IPS-15b (cell line): ENCODE results near the gene PRELID3B.

Experiments used
- H3K27me3 ChIP-seq: one replicate; pipeline ENCODE4 v1.6.1; 2013; ENCODE audit warnings: low read length; ENCODE audit not compliant: control insufficient read depth, insufficient read depth
- H3K36me3 ChIP-seq: one replicate; pipeline ENCODE4 v1.6.1; 2013; ENCODE audit warnings: low read length; ENCODE audit not compliant: control insufficient read depth, insufficient read depth
- H3K4me1 ChIP-seq: one replicate; pipeline ENCODE4 v1.6.1; 2013; ENCODE audit warnings: mild to moderate bottlenecking, low read length; ENCODE audit not compliant: control insufficient read depth, insufficient read depth
- H3K4me3 ChIP-seq: one replicate; pipeline ENCODE4 v1.5.1; 2013; ENCODE audit warnings: low read depth, low read length
- H3K9ac ChIP-seq: one replicate; pipeline ENCODE4 v1.6.1; 2013; ENCODE audit warnings: low read depth, mild to moderate bottlenecking, low read length
- H3K9me3 ChIP-seq: one replicate; pipeline ENCODE4 v1.6.1; 2013; ENCODE audit warnings: mild to moderate bottlenecking, low read length; ENCODE audit not compliant: control insufficient read depth, insufficient read depth

Gene PRELID3B

GRCh38 chr20:58996226-58996611 lies 46.4 kb downstream of the PRELID3B start:
- Histone ChIP-seq H3K4me1 (no peaks in the 10 kb centered on the region), H3K9me3 (no peaks in the 10 kb centered on the region), H3K4me3 (no peak overlapping the region), H3K9ac (no peak overlapping the region), H3K36me3 (peaks cover 42% of the 10 kb centered on the region), H3K27me3 (no peaks in the 10 kb centered on the region)

- Histone ChIP-seq H3K9ac (no peak overlapping the region), H3K4me1 (no peaks in the 10 kb centered on the region), H3K4me3 (no peak overlapping the region), H3K9me3 (no peaks in the 10 kb centered on the region), H3K36me3 (peaks cover 46% of the 10 kb centered on the region), H3K27me3 (no peaks in the 10 kb centered on the region)
Measured at GRCh38 chr20:58995461-58996225, 46.9 kb downstream of the PRELID3B start.

GRCh38 chr20:58994390-58995159 lies 48.0 kb downstream of the PRELID3B start:
- no peaks in the 10 kb centered on the region for H3K4me1 ChIP-seq
- H3K4me3 ChIP-seq: no peak overlapping the region
- H3K36me3 ChIP-seq: peaks cover 50% of the 10 kb centered on the region
- H3K9me3 ChIP-seq: no peaks in the 10 kb centered on the region
- no peak overlapping the region for H3K9ac ChIP-seq
- H3K27me3 ChIP-seq: no peaks in the 10 kb centered on the region

- H3K9ac ChIP-seq: no peak overlapping the region
- peaks cover 55% of the 10 kb centered on the region for H3K36me3 ChIP-seq
- no peak overlapping the region for H3K4me3 ChIP-seq
- no peaks in the 10 kb centered on the region for H3K4me1 ChIP-seq
- H3K27me3 ChIP-seq: no peaks in the 10 kb centered on the region
- no peaks in the 10 kb centered on the region for H3K9me3 ChIP-seq
Measured at GRCh38 chr20:58993332-58994248, 49.0 kb downstream of the PRELID3B start.

DNA sequence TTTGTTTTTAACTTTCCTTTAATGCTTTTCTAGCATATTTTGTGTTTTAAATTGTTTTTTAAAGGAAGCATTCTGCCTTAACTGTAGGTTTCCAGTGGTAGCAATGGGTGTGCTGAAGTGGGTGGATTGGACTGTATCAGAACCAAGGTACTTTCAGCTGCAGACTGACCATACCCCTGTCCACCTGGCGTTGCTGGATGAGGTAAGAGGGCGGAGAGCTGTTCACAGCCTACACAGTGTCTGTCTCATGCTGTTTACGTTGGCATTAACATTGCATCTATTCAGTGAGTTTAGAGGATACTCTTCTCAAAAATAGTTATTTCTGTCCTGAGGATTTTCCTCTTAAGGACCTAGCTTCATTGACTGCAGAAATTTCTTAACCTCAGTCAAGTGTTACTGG lies 49.7 kb downstream of the PRELID3B start:
- Histone ChIP-seq H3K9ac (no peak overlapping the region), H3K36me3 (peaks cover 61% of the 10 kb centered on the region), H3K4me3 (no peak overlapping the region), H3K4me1 (no peaks in the 10 kb centered on the region), H3K27me3 (no peaks in the 10 kb centered on the region), H3K9me3 (no peaks in the 10 kb centered on the region)

GRCh38 chr20:58991715-58992114 lies 50.9 kb downstream of the PRELID3B start:
- H3K36me3 ChIP-seq: peaks cover 69% of the 10 kb centered on the region
- H3K4me3 ChIP-seq: no peak overlapping the region
- H3K27me3 ChIP-seq: no peaks in the 10 kb centered on the region
- H3K9ac ChIP-seq: no peak overlapping the region
- no peaks in the 10 kb centered on the region for H3K4me1 ChIP-seq
- H3K9me3 ChIP-seq: no peaks in the 10 kb centered on the region

GRCh38 chr20:58990651-58991445 lies 51.7 kb downstream of the PRELID3B start:
- Histone ChIP-seq H3K9ac (no peak overlapping the region), H3K36me3 (peaks cover 65% of the 10 kb centered on the region), H3K9me3 (no peaks in the 10 kb centered on the region), H3K27me3 (no peaks in the 10 kb centered on the region), H3K4me3 (no peak overlapping the region), H3K4me1 (no peaks in the 10 kb centered on the region)

GRCh38 chr20:58989196-58989595 lies 53.4 kb downstream of the PRELID3B start:
- Histone ChIP-seq H3K36me3 (peaks cover 55% of the 10 kb centered on the region), H3K4me3 (no peak overlapping the region), H3K27me3 (no peaks in the 10 kb centered on the region), H3K4me1 (peaks cover 7% of the 10 kb centered on the region), H3K9ac (no peak overlapping the region), H3K9me3 (no peaks in the 10 kb centered on the region)

DNA sequence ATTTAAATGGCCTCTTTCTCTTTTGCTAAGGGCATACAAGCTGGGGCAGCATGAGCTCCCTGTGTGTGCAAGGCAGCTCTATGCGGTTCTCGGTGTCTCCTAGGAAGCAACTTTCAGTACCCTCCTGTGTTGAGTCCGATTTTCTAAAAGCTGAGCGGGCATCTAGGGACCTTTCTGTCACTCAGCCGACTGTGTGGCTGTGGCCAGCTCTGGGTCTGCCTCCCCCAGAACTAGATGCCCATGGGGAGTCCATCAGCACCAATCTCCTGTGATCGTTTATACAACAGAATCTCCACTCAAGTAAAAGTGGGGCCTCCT lies 54.1 kb downstream of the PRELID3B start:
- Histone ChIP-seq H3K4me3 (no peak overlapping the region), H3K4me1 (peaks cover 10% of the 10 kb centered on the region), H3K27me3 (no peaks in the 10 kb centered on the region), H3K9me3 (no peaks in the 10 kb centered on the region), H3K36me3 (peaks cover 48% of the 10 kb centered on the region), H3K9ac (no peak overlapping the region)

DNA sequence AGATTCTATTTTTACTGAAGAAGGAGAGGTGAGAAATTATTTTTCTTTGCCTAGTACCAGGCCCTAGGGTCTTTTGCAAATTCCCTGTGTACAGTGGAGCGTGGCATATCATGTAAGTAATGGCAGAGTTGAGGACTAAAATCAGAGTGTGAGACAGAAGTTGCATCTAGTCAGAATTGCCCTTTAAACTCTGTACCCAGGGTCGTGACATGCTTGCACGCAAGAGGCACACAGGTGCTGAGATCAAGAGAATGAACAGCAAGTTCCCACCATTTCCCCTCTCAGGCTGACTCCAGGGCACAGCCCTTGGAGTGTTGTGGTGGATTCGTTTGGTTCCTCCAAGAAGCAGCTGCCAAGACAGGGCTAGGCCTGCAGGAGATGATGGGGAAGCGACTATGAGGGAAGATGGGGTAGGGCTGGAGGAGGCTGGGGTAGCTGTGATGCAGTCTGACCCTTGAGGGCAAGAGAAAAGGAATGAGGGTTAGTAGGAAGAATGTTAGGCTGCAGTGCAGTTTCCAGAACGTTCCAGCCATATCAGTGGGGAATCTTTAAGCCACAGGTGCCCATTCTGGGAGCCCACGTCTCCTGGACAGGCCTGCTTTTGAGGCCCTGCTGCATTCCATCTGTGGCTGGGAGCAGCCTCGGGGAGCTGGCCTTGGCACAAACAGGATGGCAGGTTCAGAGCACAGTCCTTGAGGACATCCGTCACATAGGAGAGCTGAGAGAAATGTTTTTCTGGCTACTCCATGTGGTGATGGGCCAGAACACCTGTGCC lies 54.6 kb downstream of the PRELID3B start:
- Histone ChIP-seq H3K27me3 (no peaks in the 10 kb centered on the region), H3K9ac (no peak overlapping the region), H3K4me3 (no peak overlapping the region), H3K36me3 (peaks cover 43% of the 10 kb centered on the region), H3K9me3 (no peaks in the 10 kb centered on the region), H3K4me1 (peaks cover 10% of the 10 kb centered on the region)
